ENCODE data around the gene CASZ1.

- TF ChIP-seq, protein P1, sequence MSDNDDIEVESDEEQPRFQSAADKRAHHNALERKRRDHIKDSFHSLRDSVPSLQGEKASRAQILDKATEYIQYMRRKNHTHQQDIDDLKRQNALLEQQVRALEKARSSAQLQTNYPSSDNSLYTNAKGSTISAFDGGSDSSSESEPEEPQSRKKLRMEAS (IDR thresholded peaks at IDR 0.05) = no peak
- no peak for TF ChIP-seq EP300 (IDR thresholded peaks at IDR 0.05; ENCODE audit: borderline replicate concordance)
- TF ChIP-seq CEBPB (IDR thresholded peaks at IDR 0.05) = no peak
- no peak for TF ChIP-seq YY1 (IDR thresholded peaks at IDR 0.05; ENCODE audit: low read depth)
- TF ChIP-seq RAD21 (IDR thresholded peaks at IDR 0.05; ENCODE audit: low read depth) = no peak
- TF ChIP-seq, protein P2, sequence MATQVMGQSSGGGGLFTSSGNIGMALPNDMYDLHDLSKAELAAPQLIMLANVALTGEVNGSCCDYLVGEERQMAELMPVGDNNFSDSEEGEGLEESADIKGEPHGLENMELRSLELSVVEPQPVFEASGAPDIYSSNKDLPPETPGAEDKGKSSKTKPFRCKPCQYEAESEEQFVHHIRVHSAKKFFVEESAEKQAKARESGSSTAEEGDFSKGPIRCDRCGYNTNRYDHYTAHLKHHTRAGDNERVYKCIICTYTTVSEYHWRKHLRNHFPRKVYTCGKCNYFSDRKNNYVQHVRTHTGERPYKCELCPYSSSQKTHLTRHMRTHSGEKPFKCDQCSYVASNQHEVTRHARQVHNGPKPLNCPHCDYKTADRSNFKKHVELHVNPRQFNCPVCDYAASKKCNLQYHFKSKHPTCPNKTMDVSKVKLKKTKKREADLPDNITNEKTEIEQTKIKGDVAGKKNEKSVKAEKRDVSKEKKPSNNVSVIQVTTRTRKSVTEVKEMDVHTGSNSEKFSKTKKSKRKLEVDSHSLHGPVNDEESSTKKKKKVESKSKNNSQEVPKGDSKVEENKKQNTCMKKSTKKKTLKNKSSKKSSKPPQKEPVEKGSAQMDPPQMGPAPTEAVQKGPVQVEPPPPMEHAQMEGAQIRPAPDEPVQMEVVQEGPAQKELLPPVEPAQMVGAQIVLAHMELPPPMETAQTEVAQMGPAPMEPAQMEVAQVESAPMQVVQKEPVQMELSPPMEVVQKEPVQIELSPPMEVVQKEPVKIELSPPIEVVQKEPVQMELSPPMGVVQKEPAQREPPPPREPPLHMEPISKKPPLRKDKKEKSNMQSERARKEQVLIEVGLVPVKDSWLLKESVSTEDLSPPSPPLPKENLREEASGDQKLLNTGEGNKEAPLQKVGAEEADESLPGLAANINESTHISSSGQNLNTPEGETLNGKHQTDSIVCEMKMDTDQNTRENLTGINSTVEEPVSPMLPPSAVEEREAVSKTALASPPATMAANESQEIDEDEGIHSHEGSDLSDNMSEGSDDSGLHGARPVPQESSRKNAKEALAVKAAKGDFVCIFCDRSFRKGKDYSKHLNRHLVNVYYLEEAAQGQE (IDR thresholded peaks at IDR 0.05; ENCODE audit: low read depth) = no peak
- no peak for TF ChIP-seq TCF12 (IDR thresholded peaks at IDR 0.05; ENCODE audit: low read depth)
- TF ChIP-seq CREB1 (IDR thresholded peaks at IDR 0.05; ENCODE audit: low read depth) = no peak
- TF ChIP-seq, protein P3, sequence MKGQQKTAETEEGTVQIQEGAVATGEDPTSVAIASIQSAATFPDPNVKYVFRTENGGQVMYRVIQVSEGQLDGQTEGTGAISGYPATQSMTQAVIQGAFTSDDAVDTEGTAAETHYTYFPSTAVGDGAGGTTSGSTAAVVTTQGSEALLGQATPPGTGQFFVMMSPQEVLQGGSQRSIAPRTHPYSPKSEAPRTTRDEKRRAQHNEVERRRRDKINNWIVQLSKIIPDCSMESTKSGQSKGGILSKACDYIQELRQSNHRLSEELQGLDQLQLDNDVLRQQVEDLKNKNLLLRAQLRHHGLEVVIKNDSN (IDR thresholded peaks at IDR 0.05) = no peak
- TF ChIP-seq TAF1 (IDR thresholded peaks at IDR 0.05; ENCODE audit: low read depth) = no peak
- TF ChIP-seq ZBTB7A (IDR thresholded peaks at IDR 0.05; ENCODE audit: low read depth) = no peak
- TF ChIP-seq NFIC (IDR thresholded peaks at IDR 0.05) = no peak
- no peak for TF ChIP-seq TEAD4 (IDR thresholded peaks at IDR 0.05)
- TF ChIP-seq FOXM1 (IDR thresholded peaks at IDR 0.05; ENCODE audit: borderline replicate concordance, low read depth) = no peak
These were observed 43.1 kb downstream of the CASZ1 start for GRCh38 chr1:10753299-10753698.

Data from Ishikawa (cell line).